HG03460 (cell line): ENCODE results near the gene GPR146.
"Not testable (repeated sequence)": the region's sequence is repeated elsewhere in the genome, so short reads cannot be mapped to it uniquely, and the experiment has no call there.

ENCODE experiments used
- ATAC-seq: cut with Tn5 transposase; IDR thresholded peaks from one replicate; pipeline ENCODE4 v1.9.1; 2021; ENCODE audit not compliant: unreplicated experiment

GPR146 gene

GRCh38 chr7:1074018-1074417, 29.7 kb downstream of the GPR146 start:
- ATAC-seq: not testable (repeated sequence)

- no peak for ATAC-seq
Measured at GRCh38 chr7:1074593-1075431, 30.5 kb downstream of the GPR146 start.

GRCh38 chr7:1076184-1077072, 32.1 kb downstream of the GPR146 start:
- no peak for ATAC-seq

DNA sequence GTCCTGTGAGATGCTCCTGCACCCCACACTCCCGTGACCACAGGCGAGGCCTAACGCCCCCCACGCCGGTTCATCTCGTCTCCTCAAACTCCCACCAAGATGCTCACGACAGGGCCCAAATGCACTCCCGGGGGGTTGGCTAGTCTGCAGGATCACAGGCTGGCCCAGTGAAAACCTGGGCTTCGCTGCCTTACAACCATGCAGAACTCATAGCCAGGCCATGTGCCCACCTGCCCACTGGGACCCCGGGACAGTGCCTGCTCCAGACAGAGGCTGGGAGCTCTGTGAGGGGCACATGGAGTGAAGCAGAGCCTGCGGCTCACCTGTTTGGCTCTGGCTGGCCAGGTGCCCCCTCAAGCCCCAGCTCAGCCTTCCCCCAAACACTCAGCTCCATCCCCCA, 34.2 kb downstream of the GPR146 start:
- ATAC-seq: no peak

- no peak for ATAC-seq
Measured at GRCh38 chr7:1078985-1079384, 34.6 kb downstream of the GPR146 start.

- ATAC-seq: no peak
Measured at GRCh38 chr7:1079546-1079945, 35.2 kb downstream of the GPR146 start.

GRCh38 chr7:1080252-1080920, 36.0 kb downstream of the GPR146 start:
- ATAC-seq: no peak

GRCh38 chr7:1080921-1081255, 36.5 kb downstream of the GPR146 start:
- ATAC-seq: no peak

DNA sequence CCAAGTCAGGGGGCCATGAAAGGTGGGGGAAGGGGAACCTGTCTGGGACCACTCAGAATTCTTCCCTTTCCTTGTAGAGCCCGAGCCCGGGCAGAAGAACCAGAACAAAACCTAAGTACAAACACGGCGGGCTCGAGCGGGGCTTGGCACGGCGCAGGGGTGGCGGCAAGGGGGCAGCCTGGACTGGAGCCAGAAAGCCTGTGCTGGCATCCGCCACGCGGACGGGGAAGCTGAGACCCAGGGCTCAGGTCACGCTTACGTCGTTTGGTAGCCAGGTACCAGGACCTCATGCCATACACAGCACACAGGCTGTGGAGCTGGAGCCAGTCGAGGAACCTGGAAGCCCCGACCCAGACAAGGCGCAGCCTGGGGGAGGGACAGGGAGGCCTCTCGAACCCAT, 37.0 kb downstream of the GPR146 start:
- no peak for ATAC-seq

DNA sequence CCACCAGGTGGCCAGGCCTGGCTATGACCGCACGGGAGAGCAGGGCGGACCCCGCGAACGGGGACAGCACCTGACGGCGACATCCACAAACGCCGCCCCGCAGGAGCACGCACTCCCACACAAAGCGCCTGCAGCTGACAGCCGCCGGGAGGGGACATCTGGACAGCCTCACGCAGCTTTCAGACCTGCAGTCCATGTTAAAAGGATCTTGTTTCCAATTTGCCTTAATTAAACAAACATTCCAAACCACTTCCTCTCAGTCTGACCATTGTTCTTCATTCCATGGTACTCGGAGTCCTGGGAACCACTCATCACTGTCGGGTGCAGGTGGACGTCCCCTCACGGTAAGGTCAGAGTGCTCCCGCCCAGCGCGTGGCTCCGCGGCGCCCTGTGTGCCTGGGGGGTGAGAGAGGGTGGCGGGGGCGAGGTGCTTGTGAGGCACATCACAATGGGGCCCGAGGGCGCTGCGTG, 37.6 kb downstream of the GPR146 start:
- no peak for ATAC-seq

GRCh38 chr7:1083729-1084657, 39.6 kb downstream of the GPR146 start:
- no peak for ATAC-seq

DNA sequence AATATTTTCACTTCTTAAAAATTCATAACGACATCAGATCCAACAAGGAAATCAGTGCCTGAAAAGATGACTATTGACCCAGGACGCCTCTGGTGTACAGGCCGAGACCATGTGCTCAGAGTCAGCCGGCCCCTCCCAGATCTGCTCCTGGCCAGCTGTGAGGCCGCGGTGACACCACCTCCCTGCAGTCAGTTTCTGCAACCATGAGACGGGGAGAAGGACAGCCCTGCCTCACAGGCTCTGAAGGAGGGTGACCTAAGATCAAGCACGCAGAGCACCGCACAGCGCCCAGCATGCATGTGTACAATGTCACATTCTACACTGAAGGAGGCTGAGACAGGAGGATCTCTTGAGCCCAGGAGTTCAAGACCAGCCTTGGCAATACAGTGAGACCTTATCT, 40.9 kb downstream of the GPR146 start:
- no peak for ATAC-seq

DNA sequence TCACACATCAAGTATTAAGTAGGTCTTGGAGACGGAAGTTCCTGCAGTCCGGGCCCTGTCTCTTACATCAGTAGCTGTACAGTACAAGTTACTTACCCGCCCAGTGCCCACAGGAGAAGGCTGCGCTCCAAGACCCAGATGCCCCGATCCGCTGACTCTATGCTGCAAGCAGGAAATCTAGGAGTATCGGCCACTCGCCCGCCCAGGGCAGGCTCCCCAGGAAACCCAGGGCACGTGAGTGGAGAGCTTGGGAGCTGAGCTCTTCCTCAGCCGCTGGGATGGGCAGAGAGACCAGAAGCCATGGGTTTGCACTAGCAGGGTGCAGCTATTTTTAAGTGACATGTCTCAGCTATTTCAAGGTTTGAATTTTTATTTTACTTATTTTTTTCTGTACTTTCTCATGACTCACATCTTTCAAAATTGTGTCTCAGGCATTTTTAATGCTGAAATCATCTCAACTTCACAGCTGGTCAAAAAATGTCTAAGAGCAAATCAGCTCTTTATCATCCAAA, 41.6 kb downstream of the GPR146 start:
- ATAC-seq: no peak

DNA sequence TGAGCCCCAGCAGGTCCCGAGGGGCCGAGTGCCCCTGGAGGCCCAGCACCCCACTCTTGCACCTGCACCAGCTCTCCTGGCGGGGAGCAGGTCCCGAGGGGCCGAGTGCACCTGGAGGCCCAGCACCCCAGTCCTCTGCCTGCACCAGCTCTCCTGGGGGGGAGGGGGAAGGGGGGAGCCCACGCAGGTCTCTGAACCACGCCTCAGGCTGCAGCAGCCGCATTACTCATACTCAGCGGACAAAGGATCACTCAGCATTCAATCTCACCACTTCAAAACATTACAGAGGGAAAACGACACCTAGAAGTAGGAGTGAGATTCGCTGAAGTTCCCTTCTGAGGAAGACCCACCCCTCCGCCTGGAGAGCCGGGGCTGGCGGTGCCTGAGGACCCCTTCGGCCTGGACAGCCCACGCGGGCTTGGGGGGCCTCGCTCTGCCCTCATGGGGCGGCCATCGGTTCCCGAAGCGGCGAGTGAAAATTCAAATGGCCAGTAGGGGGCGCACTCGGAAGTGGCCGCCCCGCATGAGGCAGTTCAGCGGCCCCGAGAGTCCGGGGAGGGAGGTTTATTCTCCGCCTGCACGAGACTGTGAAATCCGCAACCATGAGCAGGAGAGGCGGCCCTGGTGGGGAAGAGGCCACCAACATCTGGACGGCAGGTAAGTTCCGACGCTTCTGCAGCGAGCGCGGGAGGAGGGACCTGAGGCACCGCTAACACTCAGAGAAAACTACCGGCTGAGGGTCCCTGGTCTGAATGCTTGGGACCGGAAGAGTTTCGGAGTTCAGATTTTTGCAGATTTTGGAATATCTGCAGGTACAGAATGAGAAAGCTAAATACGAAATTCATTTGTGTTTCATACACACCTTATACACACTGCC, 42.5 kb downstream of the GPR146 start:
- peak; percentile 76 for ATAC-seq

- ATAC-seq: no peak
Measured at GRCh38 chr7:1087465-1087814, 43.1 kb downstream of the GPR146 start.

GRCh38 chr7:1087952-1088920, 43.9 kb downstream of the GPR146 start, which contains the start of gene GPER1:
TSS of gene GPER1 (plus strand) at chr7:1088113. CDS start at chr7:1091729, 3,616 bp downstream.
- no peak for ATAC-seq

DNA sequence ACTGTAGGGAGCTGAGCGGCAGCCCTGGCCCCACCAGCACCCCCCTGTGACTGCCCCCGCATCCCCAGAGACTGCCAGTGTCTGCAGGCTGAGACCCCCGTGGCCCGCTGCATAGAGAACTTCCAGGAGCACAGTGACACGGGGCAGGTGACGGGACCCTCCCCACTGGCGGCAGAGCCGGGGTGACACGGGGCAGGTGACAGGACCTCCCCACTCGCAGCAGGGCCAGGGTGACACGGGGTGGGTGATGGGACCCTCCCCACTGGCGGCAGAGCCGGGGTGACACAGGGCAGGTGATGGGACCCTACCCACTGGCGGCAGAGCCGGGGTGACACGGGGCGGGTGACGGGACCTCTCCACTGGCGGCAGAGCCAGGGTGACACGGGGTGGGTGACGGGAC, 45.9 kb downstream of the GPR146 start:
- no peak for ATAC-seq
